ENCODE data around the gene CLCF1.

CLCF1 gene

GRCh38 chr11:67355023-67355793 lies 18.2 kb downstream of the CLCF1 start:
- no peak for DNase-seq

GRCh38 chr11:67354075-67355022 lies 19.0 kb downstream of the CLCF1 start:
- DNase-seq: peak; percentile 98

GRCh38 chr11:67353317-67354074 lies 19.9 kb downstream of the CLCF1 start, which contains the start of gene POLD4:
POLD4 (minus strand) TSS chr11:67353546; CDS start chr11:67353399, 147 bp downstream.
- peak; percentile 94 for DNase-seq

- DNase-seq: no peak
These were observed 20.7 kb downstream of the CLCF1 start for GRCh38 chr11:67352546-67353316.

GRCh38 chr11:67351275-67352005 lies 22.0 kb downstream of the CLCF1 start:
- peak; percentile 71 for DNase-seq

GRCh38 chr11:67349928-67350465 lies 23.4 kb downstream of the CLCF1 start:
- DNase-seq: no peak

- no peak for DNase-seq
These were observed 23.9 kb downstream of the CLCF1 start for GRCh38 chr11:67349457-67349856.

- DNase-seq: no peak
These were observed 24.4 kb downstream of the CLCF1 start for GRCh38 chr11:67349036-67349435.

GRCh38 chr11:67347964-67348749 lies 25.2 kb downstream of the CLCF1 start:
- no peak for DNase-seq

- DNase-seq: peak; percentile 54
These were observed 27.2 kb downstream of the CLCF1 start for GRCh38 chr11:67345920-67346819.

- DNase-seq: no peak
These were observed 28.0 kb downstream of the CLCF1 start for GRCh38 chr11:67345247-67345919.

- no peak for DNase-seq
These were observed 29.1 kb downstream of the CLCF1 start for GRCh38 chr11:67344264-67344663.

- DNase-seq: no peak
These were observed 36.1 kb downstream of the CLCF1 start for GRCh38 chr11:67337257-67337656.

- DNase-seq: no peak
These were observed 41.2 kb downstream of the CLCF1 start for GRCh38 chr11:67332081-67332691.

GRCh38 chr11:67323526-67323925 lies 49.9 kb downstream of the CLCF1 start:
- DNase-seq: no peak

- DNase-seq: no peak
These were observed 51.3 kb downstream of the CLCF1 start for GRCh38 chr11:67322049-67322448.

- no peak for DNase-seq
These were observed 52.0 kb downstream of the CLCF1 start for GRCh38 chr11:67321313-67321871.

- DNase-seq: no peak
These were observed 52.7 kb downstream of the CLCF1 start for GRCh38 chr11:67320691-67321090.

All from HCEC 1CT (cell line).